SK-N-MC (cell line): ENCODE data around the gene EPM2AIP1.

Experiments used
- EZH2 ChIP-seq: fragments of 200-600 bp; sonication (generic); IDR thresholded peaks from one replicate; pipeline ENCODE4 v1.6.1; 2017; ENCODE audit warnings: antibody characterized with exemption
- POLR2AphosphoS5 ChIP-seq: IDR thresholded peaks from 2 replicates; pipeline ENCODE4 v1.6.1; 2012; ENCODE audit warnings: mild to moderate bottlenecking, low read depth, low read length, borderline replicate concordance

- TF ChIP-seq EZH2 (no peak), POLR2AphosphoS5 (no peak)
These were observed 49.3 kb downstream of the EPM2AIP1 start for GRCh38 chr3:36943601-36944000.
